ENCODE measurements around the gene TSC2.
"Not testable (repeated sequence)": the region's sequence is repeated elsewhere in the genome, so short reads cannot be mapped to it uniquely, and the experiment has no call there.

DNA sequence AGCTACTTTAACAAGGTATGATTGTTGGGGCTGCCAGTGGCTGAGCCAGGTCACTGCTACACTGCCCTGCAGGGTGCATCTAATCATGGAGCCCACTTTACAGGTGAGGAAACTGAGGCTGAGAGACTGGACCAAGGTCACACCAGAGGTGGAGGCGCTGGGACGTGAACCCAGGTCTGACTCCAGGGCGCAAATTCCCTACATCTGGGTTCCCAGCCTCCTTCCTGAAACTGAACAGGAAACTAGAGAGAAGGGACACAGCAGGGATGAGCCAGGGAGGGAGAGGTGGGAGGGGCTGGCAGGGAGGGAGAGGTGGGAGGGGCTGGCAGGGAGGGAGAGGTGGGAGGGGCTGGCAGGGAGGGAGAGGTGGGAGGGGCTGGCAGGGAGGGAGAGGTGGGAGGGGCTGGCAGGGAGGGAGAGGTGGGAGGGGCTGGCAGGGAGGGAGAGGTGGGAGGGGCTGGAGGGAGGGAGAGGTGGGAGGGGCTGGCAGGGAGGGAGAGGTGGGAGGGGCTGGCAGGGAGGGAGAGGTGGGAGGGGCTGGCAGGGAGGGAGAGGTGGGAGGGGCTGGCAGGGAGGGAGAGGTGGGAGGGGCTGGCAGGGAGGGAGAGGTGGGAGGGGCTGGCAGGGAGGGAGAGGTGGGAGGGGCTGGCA lies 80.0 kb downstream of the TSC2 start:
- TF ChIP-seq CTCF (IDR thresholded peaks at IDR 0.05; ENCODE audit: low read length); EZH2 (IDR thresholded peaks at IDR 0.05; ENCODE audit: borderline replicate concordance, low read length): not testable (repeated sequence)
